GM19372 (cell line): ENCODE measurements around the gene TPM4.
"Not testable (repeated sequence)": the region's sequence is repeated elsewhere in the genome, so short reads cannot be mapped to it uniquely, and the experiment has no call there.

ENCODE experiments used
- ATAC-seq: cut with Tn5 transposase; IDR thresholded peaks from one replicate; pipeline ENCODE4 v1.9.1; 2021; ENCODE audit warnings: mild to moderate bottlenecking, low read depth, moderate library complexity; ENCODE audit not compliant: unreplicated experiment

TPM4 gene

DNA sequence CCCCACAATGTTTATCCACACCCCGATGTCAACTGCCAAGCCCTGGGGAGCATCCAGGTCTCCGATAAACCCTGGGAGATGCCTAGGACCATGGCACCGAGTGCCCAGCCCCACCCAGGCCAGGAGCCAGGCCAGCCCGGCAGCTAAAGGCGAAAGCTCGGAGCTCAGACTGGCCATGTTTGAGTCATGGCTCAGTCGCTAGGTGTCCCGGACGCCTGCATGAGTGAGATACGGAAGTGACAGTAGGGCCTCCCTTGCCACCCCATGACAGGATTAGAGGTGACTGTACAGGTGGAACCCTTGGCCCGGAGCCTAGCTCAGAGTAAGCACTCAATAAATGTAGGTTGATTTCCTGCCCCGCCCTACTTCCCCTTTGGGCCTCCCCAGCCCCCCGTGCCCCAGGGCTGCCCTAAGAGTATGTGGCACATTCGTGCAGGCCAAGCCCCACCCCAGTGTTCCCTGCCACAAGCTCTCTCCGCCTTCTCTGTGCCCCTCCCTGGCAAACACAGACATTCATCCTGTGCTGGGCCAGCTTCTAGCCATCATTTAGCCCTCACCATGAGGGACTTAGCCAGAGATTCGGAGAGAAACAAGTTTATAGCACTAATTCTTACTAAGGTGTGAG, 5.8 kb upstream of the TPM4 start:
- no peak for ATAC-seq

DNA sequence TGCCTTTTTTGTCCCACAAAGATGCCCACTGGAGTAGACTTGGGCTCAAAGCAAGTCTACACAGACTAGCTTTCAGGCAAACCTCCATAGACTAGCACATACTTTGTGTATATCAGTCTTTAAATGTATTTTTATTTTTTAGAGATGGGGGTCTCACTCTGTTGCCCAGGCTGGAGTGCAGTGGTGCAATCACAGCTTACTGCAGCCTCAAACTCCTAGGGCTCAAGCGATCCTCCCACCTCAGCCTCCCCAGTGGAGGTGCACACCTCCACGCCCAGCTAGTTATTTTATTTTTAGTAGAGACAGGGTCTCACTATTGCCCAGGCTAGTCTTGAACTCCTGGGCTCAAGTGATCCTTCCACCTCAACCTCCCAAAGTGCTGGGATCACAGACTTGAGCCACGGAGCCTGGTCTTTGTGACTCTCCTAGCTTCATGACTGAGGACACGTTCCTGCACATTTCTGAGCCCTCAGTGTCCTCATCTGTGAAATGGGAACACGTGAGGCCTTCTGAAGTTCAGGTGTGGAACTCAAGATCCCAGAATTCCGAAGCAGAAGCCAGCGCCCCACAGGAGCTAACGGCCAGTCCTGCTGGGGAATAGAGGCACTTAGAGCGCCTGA, 5.1 kb upstream of the TPM4 start:
- ATAC-seq = no peak

DNA sequence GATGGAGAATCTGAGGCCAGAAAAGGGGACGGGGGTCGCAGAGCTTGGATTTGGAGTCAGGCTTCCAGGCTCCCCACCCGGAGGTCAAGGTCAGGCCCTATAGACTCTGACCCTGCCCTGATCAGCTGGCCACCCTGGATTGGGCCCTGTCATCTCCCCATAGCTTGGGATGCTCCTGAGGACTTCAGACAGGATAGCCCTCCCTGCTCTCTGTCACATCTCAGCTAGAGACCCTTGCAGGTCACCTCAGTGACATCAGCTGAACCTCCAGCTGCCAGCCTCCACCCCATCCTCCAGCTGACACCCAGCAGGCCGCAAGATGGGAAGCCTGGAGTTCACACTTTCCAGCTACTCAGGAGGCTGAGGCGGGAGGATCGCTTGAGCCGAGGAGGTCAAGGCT, 2.8 kb upstream of the TPM4 start:
- no peak for ATAC-seq

DNA sequence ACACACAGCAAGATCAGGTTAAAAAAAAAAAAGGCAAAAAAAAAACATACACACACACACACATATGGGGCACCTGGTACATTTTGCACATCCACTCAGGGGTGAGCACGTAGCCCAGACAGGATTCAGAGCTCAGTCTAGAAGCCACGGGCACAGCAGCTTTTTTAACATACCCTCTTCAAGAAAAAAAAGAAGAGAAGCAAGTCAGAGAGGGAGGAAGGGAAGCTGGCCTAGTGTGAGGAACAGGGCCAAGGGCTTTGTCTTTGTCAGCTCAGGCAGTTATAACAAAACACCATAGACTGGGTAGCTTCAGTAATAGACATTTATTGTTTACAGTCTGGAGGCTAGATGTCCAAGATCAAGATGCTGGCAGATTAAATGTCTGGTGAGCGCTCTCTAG, 2.3 kb upstream of the TPM4 start:
- ATAC-seq = no peak

DNA sequence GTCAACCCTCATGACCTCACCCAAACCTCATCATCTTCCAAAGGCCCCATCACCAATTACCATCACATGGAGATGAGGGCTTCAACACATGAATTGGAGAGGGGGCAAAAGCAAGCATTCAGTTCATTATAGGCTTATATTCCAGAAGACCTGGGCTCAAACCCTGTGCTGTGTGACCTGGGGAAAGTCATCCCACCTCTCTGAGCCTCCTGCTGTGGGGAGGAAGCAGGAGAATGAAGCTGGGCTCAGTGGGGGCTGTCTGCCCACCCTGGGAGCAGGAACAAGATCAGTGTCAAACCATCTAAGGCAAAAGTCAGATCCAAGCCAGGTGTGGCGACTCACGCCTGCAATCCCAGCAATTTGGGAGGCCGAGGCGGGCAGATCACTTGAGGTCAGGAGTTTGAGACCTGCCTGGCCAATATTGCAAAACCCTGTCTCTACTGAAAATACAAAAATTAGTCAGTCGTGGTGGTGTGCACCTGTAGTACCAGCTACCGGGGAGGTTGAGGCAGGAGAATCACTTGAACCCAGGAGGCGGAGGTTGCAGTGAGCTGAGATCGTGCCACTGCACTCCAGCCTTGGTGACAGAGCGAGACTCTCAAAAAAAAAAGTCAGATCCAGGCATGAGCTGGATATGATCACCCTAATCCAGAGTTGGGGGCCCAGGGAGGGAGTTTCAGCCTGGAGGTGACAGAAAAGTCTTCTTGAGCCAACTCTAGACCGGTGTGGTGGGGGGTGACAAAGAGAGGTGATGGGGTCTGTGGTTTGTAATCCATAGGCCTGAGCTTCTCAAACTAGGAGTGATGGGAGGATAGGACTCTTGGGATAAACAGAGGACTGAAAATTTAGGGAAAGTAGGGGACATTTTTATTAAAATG, 1.6 kb upstream of the TPM4 start:
- no peak for ATAC-seq

DNA sequence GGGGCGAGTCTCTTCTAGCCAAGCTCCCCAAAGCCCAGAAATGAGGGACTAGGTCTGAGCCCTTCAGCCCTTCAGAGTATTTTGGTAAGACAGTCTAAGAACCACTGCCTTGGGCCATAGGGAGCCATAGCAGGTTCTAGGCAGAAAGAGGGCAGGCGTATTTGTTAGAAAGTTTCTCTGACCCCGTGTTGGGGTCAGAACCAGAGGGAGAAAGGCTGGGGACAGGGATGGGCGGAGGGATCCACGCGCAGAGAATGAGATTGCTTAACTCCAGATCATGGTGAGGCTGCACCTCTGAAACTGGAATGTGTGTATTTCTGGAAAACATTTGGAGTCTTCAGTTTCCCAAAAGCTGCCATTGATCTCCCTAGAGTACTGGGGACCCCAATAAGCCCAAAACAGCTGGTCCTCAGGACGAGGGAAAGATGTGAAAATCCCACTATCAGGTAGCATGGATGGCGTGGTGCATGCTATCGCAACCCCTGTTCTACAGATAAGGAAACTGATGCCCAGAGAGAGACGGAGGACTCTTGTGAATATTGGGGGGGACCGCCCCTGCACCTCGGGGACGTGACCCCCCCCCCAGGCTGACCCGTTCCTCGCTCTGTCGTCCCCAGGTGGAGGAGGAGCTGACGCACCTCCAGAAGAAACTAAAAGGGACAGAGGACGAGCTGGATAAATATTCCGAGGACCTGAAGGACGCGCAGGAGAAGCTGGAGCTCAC, 703 bp upstream of the TPM4 start:
- ATAC-seq = no peak

DNA sequence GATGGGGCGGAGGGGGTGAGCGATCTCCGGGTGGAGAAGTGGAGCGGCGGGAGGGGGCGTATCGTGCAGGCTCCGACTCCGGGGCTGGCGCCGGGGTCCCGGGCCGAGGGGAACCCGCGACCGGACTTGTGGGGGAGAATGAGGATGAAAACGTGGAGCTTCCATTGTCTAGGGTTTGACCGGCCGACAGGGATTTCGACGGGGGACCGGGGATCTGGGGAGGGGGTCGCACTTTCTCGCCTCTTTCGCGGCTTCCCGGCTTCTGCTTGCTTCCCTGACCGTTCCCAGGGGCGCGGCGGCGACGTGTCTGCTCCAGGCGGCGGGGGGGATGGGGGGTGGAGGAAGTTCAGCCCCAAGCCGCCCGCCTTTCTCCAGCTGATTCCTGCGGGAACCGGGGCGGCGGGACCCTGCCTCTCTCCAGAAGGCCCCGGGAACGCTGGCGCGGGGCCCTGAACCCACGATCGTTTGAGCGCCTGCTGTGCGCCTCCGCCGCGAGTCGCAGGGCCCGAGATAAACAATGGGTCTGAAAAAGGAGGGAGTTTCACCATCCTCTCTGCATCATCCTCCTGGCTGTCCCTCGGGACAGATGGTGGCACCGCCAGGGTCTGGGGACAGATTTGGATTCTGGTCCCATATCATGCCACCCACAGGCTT, 790 bp downstream of the TPM4 start:
- no peak for ATAC-seq

DNA sequence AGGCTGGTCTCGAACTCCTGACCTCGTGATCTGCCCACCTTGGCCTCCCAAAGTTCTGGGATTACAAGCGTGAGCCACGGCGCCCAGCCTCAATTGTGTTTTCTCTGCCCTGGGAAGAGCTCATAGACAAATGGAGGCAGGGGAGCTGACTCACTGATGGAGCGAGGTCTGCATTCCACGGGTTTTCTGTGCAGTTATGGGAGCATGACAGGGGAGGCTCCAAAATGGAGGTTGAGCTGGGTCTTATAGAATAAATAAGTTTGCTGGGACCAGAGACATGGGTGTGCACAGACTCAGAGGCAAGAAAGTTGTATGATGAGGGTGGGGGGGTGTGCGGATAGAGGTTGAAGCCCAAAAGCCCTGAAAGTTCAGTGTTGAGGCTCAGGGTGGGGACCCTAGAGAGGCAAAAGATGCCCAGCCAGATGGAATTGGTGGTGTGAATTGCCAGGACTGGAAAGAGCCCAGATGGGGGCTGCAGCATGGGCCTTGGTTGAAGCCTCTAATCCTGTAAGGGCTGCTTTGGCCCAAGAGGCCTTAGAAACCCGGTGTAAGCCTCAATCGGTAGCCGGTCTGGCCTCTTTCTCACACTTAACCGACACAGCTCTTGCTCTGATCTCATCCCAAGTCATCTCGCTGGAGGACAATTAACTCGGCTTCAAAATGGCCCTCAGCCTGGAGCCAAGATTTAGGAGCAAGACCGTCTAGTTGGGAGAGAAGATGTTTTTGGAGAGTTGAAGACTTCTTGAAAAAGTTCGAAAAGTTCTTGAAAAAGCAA, 1.9 kb downstream of the TPM4 start:
- ATAC-seq = no peak

DNA sequence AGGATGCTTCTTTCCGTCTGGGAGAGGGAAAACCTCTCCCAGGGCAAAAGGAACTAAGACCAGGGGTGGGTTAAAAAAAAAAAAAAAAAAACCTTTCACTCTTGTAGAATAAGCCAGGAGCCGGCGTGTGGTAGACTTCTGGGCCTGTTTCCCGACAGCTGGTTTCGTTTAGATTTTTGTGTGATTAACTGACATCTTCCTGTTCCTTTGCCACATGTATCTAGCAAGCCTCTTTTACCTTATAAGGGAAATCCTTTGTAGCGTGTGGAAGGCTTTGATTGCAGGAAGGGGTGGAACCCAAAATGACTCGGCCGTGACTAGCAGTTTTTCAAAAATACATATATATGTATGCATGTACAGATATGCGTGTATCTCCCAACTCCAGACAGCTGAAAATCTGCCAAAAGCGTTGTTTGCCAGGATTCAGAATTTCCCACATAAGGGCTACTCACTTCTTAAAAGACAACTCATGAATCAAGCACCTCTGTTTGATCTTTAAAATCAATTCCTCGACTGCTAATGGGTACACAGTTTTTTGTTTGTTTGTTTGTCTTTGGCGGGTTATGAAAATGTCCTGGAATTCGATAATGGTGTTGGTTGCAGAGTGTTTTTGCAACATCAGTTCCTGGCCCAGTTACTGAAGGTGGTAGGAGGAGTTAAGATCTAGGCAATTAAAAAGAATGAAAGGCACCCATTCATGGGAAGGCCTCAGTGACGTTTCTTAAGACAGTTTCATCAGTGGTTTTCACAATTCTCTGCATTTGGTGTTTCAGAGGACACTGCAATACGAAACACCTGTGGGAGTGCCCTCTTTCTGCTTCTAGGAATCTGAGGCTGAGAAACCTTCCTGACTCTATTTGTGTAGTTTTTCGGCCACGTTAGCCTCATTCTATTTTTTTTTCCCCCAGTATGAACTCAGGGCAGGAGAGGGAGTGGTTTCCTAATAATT, 2.7 kb downstream of the TPM4 start:
- peak; percentile 54 for ATAC-seq

DNA sequence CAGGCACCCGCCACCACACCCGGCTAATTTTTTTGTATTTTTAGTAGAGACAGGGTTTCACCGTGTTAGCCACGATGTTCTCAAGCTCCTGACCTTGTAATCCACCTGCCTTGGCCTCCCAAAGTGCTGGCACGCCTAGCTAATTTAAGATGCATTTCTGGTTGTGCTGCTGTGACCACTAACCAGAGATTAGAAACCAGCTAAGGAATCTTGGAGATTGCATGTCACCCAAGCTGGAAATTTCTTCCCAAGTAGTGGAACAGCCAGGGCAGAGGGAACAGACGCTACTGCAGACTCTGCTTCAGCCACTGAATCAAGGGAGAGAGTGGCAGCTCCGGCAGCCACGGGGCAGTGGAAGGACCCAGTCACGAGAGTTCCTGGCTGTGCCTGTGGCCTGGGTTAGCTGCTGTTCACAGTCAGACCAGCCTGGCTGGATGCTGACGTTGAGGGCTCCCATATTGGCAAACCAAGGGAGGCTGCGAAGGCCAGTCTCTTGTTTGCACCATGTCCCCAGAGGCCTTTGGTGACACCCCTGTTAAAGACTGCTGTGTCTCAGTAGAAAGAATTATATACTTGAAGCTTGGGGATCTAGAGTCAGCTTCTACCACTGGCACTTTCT, 7.9 kb downstream of the TPM4 start:
- ATAC-seq = no peak

DNA sequence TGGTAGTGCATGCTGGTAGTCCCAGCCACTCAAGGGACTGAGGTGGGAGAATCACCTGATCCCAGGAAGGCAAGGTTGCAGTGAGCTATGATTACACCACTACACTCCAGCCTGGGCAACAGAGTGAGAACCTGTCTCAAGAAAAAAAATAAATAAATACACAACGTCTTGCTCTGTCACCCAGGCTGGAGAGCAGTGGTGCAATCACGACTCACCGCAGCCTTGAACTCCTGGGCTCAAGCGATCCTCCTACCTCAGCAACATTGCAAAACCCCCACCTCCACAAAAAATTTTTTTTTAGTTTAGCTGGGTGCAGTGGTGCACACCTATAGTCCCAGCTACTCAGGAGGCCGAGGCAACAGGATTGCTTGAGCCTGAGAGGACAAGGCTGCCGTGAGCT, 8.8 kb downstream of the TPM4 start:
- no peak for ATAC-seq

DNA sequence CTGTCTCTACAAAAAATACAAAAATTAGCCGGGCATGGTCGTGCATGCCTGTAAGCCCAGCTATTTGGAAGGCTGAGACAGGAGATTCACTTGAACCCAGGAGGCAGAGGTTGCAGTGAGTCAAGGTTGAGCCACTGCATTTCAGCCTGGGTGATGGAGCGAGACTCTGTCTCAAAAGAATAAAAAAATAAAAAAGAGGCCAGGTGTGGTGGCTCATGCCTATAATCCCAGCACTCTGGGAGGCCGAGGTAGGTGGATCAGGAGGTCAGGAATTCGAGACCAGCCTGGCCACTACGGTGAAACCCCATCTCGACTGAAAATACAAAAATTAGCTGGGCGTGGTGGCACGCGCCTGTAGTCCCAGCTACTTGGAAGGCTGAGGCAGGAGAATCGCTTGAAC, 11.1 kb downstream of the TPM4 start:
- ATAC-seq = not testable (repeated sequence)

DNA sequence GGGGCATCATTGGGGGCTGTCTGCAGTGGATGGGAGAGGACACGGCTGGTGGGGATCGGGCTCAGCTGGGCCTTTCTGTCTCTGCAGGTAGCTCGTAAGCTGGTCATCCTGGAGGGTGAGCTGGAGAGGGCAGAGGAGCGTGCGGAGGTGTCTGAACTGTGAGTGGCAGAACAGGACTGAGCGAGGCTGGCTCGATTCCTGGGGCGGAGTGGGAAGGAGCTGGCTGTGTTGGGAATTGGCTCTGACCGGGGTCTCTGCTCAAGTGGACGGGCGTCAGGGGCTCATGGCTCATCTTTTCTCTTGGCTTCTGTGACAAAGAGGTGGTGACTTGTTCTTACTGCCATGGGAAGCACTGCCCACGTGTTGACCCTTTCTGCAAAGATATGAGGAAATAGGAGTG, 11.6 kb downstream of the TPM4 start:
- ATAC-seq = no peak

DNA sequence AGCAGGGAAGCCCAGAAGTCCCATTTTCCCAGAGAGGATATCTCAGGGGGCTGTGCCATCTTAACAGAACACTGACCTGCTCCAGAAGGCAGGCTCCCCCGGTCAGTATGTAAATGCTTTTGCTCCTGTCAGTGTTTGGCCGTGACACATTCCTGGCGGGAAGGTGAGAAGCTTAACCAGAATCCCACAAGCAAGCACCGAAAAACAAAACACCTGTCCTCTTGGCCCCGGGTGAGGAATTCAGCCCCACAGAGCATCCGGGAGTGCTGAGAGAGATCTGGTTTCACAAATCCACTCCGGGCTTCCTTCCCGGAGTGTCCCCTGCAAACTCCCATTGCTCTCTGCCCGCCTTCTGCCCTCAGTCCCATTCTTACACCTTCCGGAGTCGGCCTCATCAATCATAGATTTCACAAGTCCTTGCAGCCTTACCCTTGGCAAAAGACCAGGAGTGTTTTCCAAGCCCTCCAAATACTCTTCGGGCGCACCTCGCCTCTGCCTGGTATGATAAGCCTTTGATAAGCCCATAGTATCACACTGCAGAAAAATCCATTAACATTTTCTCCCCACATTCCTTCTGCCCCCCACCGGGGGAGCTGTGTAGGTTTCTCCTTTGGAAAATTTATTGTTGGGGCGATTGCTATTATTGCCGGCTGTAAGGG, 12.2 kb downstream of the TPM4 start:
- no peak for ATAC-seq

DNA sequence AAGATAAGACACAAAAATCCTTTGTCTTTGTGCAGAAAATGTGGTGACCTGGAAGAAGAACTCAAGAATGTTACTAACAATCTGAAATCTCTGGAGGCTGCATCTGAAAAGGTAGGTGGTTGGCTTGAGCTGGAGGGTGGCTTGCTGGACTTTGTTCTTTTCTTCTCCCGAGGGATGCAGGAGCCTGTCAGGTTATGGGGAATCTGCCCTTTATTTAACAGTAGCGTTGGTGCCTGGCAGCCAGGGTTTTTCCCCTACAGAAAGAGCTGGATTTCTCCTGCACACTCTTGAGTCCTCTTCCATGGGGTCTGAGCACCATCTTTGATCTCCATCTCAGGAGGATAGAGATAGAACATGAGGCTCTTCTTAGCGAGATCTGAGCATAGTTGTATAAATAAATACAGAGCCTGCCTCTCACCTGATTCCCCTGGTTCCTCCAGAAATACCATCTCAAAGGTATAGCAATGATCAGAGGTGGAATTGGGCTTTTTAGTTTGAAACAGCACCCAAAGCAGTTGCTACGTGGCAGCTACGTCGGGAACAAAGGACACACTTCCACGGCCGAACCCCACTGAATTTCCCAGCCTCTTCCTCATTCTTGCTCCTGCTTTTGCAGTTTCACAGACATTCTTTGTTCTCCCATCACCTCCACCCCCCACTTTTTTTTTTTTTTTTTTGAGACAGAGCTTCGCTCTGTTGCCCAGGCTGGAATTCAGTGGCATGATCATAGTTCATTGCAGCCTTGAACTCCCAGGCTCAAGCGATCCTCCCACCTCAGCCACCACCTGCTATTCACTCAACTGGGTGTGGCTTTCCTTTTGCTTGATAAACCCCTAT, 12.9 kb downstream of the TPM4 start:
- no peak for ATAC-seq

DNA sequence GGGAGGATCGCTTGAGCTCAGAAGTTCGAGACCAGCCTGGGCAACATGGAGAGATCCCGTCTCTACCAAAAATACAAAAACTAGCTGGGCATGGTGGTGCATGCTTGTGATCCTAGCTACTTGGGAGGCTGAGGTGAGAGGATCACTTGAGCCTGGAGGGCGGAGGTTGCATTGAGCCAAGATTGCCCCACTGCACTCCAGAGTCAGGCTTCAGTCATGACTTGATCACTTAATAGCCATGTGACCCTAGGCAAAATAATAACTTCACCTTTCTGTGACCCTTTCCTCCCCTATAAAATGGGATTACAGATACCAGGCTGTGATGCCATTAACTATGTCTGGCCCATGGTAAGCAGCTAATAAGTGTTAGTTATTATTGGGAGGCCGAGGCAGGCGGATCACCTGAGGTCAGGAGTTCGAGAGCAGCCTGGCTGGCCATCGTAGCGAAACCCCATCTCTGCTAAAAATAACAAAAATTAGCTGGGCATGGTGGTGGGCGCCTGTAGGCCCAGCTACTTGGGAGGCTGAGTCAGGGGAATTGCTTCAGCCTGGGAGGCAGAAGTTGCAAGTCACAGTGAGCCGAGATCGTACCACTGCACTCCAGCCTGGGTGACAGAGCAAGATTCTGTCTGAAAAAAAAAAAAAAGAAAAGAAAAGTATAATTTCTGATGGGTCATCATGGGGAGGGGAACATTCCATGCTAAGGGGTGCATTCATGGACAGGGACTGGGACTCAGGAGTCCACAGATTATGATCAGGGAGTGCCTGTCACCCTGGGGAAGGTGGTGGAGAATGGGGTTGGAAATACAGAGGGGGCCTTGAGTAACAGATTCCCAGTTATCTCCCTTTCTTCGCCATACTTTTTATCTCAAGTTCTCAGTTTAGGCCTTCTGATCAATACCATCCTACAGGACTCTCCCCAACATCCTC, 15.5 kb downstream of the TPM4 start:
- ATAC-seq = no peak
